Activated T-cell treated with anti-CD3 and anti-CD28 coated beads, Interleukin-2, amount 50 U/mL, for 24 hours (primary cell): Measurements from ENCODE around the gene ZNF544.
A peak's percentile ranks its signal among the peaks of the same experiment; 100 is the strongest.
"Not testable (repeated sequence)": the region's sequence is repeated elsewhere in the genome, so short reads cannot be mapped to it uniquely, and the experiment has no call there.

Experiments used
- DNase-seq: peaks from one replicate; pipeline ENCODE4 v3.0.0-alpha.2; 2020
- H3K27ac Mint-ChIP-seq: 2 replicates; pipeline ENCODE4 v1.8.0; 2020; ENCODE audit warnings: mild to moderate bottlenecking, mixed read lengths
- H3K27me3 Mint-ChIP-seq: 2 replicates; pipeline ENCODE4 v1.8.0; 2020; ENCODE audit warnings: mixed read lengths
- H3K36me3 Mint-ChIP-seq: 2 replicates; pipeline ENCODE4 v1.8.0; 2020; ENCODE audit warnings: low read depth, mixed read lengths
- H3K4me1 Mint-ChIP-seq: 2 replicates; pipeline ENCODE4 v1.8.0; 2020; ENCODE audit warnings: low read depth, mixed read lengths
- H3K4me3 Mint-ChIP-seq: 2 replicates; pipeline ENCODE4 v1.8.0; 2020; ENCODE audit warnings: mild to moderate bottlenecking, moderate library complexity, mixed read lengths
- H3K9me3 Mint-ChIP-seq: 2 replicates; pipeline ENCODE4 v1.8.0; 2020; ENCODE audit warnings: mixed read lengths

Gene ZNF544

GRCh38 chr19:58217607-58218391, 10.9 kb upstream of the ZNF544 start:
- Mint-ChIP-seq H3K4me3 (no peak overlapping the region), H3K36me3 (peaks cover 32% of the 10 kb centered on the region)

GRCh38 chr19:58218899-58219298, 9.8 kb upstream of the ZNF544 start:
- H3K27me3 Mint-ChIP-seq, result no peaks in the 10 kb centered on the region
- H3K4me1 Mint-ChIP-seq, result no peaks in the 10 kb centered on the region
- H3K4me3 Mint-ChIP-seq, result no peak overlapping the region
- peaks cover 40% of the 10 kb centered on the region for H3K9me3 Mint-ChIP-seq
- peaks cover 21% of the 10 kb centered on the region for H3K36me3 Mint-ChIP-seq
- H3K27ac Mint-ChIP-seq, result no peak overlapping the region
- DNase-seq, result peak; percentile 46

More at GRCh38 chr19:58217607-58218391, 10.9 kb upstream of the ZNF544 start:
- H3K4me1 Mint-ChIP-seq, result no peaks in the 10 kb centered on the region
- no peak overlapping the region for H3K27ac Mint-ChIP-seq
- peaks cover 49% of the 10 kb centered on the region for H3K9me3 Mint-ChIP-seq
- no peak for DNase-seq
- H3K27me3 Mint-ChIP-seq, result no peaks in the 10 kb centered on the region

- H3K9me3 Mint-ChIP-seq, result peaks cover 35% of the 10 kb centered on the region
- H3K27me3 Mint-ChIP-seq, result no peaks in the 10 kb centered on the region
- peaks cover 63% of the 10 kb centered on the region for H3K36me3 Mint-ChIP-seq
- DNase-seq, result no peak
- H3K4me3 Mint-ChIP-seq, result peak overlapping the region; percentile 94
- H3K27ac Mint-ChIP-seq, result peak overlapping the region; percentile 96
- H3K4me1 Mint-ChIP-seq, result peaks cover 28% of the 10 kb centered on the region
These were observed 640 bp upstream of the ZNF544 start for GRCh38 chr19:58227964-58228584.

GRCh38 chr19:58229255-58229639, 533 bp downstream of the ZNF544 start:
- Mint-ChIP-seq H3K27me3 (no peaks in the 10 kb centered on the region), H3K36me3 (peaks cover 74% of the 10 kb centered on the region), H3K9me3 (peaks cover 47% of the 10 kb centered on the region), H3K4me1 (peaks cover 28% of the 10 kb centered on the region), H3K4me3 (peak overlapping the region; percentile 94), H3K27ac (peak overlapping the region; percentile 70)
- peak; percentile 56 for DNase-seq

- DNase-seq, result no peak
- Mint-ChIP-seq H3K36me3 (peaks cover 98% of the 10 kb centered on the region), H3K9me3 (peaks cover 52% of the 10 kb centered on the region), H3K27me3 (no peaks in the 10 kb centered on the region), H3K4me1 (no peaks in the 10 kb centered on the region), H3K4me3 (no peak overlapping the region), H3K27ac (no peak overlapping the region)
These were observed 8.6 kb downstream of the ZNF544 start for GRCh38 chr19:58237324-58237723.

GRCh38 chr19:58243351-58243750, 14.6 kb downstream of the ZNF544 start:
- no peak for DNase-seq
- H3K36me3 Mint-ChIP-seq, result peaks cover 99% of the 10 kb centered on the region
- no peaks in the 10 kb centered on the region for H3K27me3 Mint-ChIP-seq
- H3K4me3 Mint-ChIP-seq, result no peak overlapping the region
- H3K27ac Mint-ChIP-seq, result no peak overlapping the region
- H3K4me1 Mint-ChIP-seq, result peaks cover under 1% of the 10 kb centered on the region
- H3K9me3 Mint-ChIP-seq, result peaks cover 63% of the 10 kb centered on the region

GRCh38 chr19:58248886-58249285, 20.2 kb downstream of the ZNF544 start:
- Mint-ChIP-seq H3K36me3 (peaks cover 100% of the 10 kb centered on the region), H3K27me3 (no peaks in the 10 kb centered on the region), H3K27ac (no peak overlapping the region), H3K4me1 (peaks cover 6% of the 10 kb centered on the region), H3K9me3 (peaks cover 63% of the 10 kb centered on the region), H3K4me3 (no peak overlapping the region)
- no peak for DNase-seq

GRCh38 chr19:58252102-58252685, 23.5 kb downstream of the ZNF544 start:
- Mint-ChIP-seq H3K9me3 (peaks cover 67% of the 10 kb centered on the region), H3K4me1 (peaks cover 6% of the 10 kb centered on the region), H3K36me3 (peaks cover 100% of the 10 kb centered on the region), H3K27ac (no peak overlapping the region), H3K27me3 (no peaks in the 10 kb centered on the region), H3K4me3 (no peak overlapping the region)
- DNase-seq, result no peak

GRCh38 chr19:58258259-58258658, 29.5 kb downstream of the ZNF544 start:
- not testable (repeated sequence) for H3K4me3 Mint-ChIP-seq, H3K27ac Mint-ChIP-seq, H3K27me3 Mint-ChIP-seq, H3K4me1 Mint-ChIP-seq, DNase-seq
- Mint-ChIP-seq H3K9me3 (peaks cover 72% of the 10 kb centered on the region), H3K36me3 (peaks cover 100% of the 10 kb centered on the region)

- Mint-ChIP-seq H3K36me3 (peaks cover 100% of the 10 kb centered on the region), H3K4me1 (no peaks in the 10 kb centered on the region), H3K9me3 (peaks cover 57% of the 10 kb centered on the region), H3K27me3 (no peaks in the 10 kb centered on the region), H3K4me3 (no peak overlapping the region), H3K27ac (no peak overlapping the region)
- DNase-seq, result no peak
These were observed 32.9 kb downstream of the ZNF544 start for GRCh38 chr19:58261600-58261967.

GRCh38 chr19:58261968-58262921, 33.5 kb downstream of the ZNF544 start:
- DNase-seq, result no peak
- H3K27me3 Mint-ChIP-seq, result no peaks in the 10 kb centered on the region
- H3K4me3 Mint-ChIP-seq, result no peak overlapping the region
- H3K4me1 Mint-ChIP-seq, result no peaks in the 10 kb centered on the region
- peaks cover 99% of the 10 kb centered on the region for H3K36me3 Mint-ChIP-seq
- H3K9me3 Mint-ChIP-seq, result peaks cover 56% of the 10 kb centered on the region
- no peak overlapping the region for H3K27ac Mint-ChIP-seq

- H3K27me3 Mint-ChIP-seq, result no peaks in the 10 kb centered on the region
- H3K4me3 Mint-ChIP-seq, result no peak overlapping the region
- peaks cover 96% of the 10 kb centered on the region for H3K36me3 Mint-ChIP-seq
- peaks cover 49% of the 10 kb centered on the region for H3K9me3 Mint-ChIP-seq
- H3K27ac Mint-ChIP-seq, result no peak overlapping the region
- no peak for DNase-seq
- no peaks in the 10 kb centered on the region for H3K4me1 Mint-ChIP-seq
These were observed 34.2 kb downstream of the ZNF544 start for GRCh38 chr19:58262922-58263296.

- Mint-ChIP-seq H3K36me3 (peaks cover 89% of the 10 kb centered on the region), H3K4me1 (no peaks in the 10 kb centered on the region), H3K9me3 (peaks cover 47% of the 10 kb centered on the region)
These were observed 36.4 kb downstream of the ZNF544 start for GRCh38 chr19:58265100-58265499.

GRCh38 chr19:58268344-58268743, 39.6 kb downstream of the ZNF544 start:
- no peaks in the 10 kb centered on the region for H3K27me3 Mint-ChIP-seq
- H3K27ac Mint-ChIP-seq, result no peak overlapping the region
- H3K4me1 Mint-ChIP-seq, result no peaks in the 10 kb centered on the region
- H3K4me3 Mint-ChIP-seq, result no peak overlapping the region
- no peak for DNase-seq
- peaks cover 88% of the 10 kb centered on the region for H3K36me3 Mint-ChIP-seq
- peaks cover 31% of the 10 kb centered on the region for H3K9me3 Mint-ChIP-seq

More at GRCh38 chr19:58265100-58265499, 36.4 kb downstream of the ZNF544 start:
- Mint-ChIP-seq H3K27ac (no peak overlapping the region), H3K27me3 (no peaks in the 10 kb centered on the region), H3K4me3 (no peak overlapping the region)
- DNase-seq, result no peak
